Measurements from ENCODE around the gene GRIN1.

GRIN1 gene

DNA sequence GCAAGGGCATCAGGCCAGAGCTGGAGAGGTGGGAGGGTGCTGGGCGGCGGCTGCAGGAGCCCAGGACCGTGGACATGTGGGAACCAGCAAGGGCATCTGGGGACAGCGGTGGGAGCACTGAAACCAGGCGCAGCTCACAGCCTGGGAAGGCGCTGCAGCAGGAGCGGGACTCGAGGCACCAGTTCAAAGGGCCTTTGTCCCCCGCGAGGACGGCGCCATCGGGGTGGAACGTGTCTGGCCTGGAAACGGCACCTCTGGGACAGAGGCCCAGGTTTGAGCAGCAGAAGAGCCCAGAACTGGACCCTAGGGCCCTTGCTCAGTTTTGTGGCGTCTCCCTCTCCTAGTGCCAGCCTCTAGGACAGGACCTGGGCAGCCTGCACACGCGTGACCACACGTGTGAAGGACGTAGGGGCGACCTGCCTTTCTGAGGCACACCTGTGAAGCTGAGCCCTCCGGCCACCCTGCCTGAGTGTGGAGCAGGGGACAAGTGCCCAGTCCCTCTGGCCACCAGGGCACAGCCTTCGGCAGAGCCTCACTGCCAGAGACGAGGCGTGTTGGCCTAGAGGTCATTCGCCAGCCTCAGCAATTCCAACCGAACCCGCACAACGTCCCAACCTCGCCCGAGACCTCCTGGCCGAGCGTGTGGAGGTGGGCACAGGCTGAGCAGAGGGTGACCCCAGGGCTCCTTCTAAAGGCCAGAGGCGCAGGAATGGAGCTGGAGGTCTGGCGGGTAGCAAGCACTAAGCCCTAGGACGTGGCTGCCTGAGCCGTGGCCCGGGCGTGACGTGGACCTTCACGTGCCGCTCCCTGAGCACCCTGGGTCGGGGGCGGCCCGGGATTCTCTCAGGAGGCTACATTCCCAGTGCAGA is 35.1 kb downstream of the GRIN1 start:
- in situ Hi-C loops (cut with MboI; ENCODE audit: low sequenced_read_pairs), result no loop called here

DNA sequence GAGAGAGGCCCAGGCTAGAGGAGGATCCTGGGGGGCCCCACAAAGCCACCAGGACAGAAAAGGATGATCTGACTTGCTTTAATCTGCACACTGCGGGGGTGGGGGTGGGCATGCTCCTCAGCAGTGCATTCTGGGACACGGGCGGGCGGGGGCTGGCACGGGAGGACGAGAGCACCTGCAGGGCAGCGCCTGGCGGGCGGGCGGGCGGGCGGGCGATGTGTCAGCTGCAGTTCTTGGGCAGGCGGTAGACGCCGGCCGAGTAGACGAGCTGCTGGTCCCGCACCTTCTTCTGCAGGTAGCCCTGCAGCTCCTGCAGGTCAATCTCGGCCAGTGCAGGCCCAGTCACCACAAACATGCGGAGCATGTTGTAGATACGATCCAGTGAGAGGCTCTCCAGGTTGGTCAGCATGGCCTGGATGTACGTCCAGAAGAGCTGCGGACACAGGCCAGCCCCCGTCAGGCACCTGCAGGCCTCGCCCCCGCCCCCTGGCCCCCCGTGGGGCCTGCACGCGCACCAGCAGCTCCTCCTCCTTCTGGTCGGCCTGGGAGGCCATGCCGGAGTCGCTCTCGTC is 35.9 kb downstream of the GRIN1 start:
- in situ Hi-C loops (cut with MboI; ENCODE audit: low sequenced_read_pairs), result no loop called here

DNA sequence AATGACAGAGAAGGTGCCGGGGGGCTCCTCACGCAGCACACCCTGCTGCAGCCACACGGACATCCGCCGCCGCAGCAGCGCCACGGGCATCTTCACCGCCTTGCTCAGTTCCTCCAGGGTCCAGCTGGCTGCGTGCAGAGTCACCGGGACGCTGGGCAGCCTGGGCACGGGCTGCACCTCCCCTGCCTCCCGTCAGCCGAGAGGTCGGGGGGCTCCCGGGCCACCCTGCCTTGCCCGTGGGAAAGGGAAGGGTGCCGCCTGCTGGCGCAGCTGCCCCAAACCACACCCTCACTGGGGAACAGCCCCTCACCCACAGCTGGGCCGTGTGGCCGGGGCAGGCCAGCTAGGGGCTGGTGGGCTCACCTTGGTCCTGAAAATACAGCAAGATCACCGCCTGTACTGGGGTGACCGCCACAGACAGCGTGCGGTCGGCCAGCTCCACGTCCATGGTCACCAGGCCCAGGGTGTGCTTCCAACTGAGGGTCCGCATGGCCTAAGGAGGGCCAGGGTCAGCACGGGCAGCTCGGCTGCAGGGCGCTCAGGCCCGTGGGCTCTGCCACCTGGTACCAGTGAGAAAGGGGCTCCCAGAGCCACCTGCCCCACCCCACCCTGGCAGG is 36.5 kb downstream of the GRIN1 start:
- in situ Hi-C loops (cut with MboI; ENCODE audit: low sequenced_read_pairs), result no loop called here

DNA sequence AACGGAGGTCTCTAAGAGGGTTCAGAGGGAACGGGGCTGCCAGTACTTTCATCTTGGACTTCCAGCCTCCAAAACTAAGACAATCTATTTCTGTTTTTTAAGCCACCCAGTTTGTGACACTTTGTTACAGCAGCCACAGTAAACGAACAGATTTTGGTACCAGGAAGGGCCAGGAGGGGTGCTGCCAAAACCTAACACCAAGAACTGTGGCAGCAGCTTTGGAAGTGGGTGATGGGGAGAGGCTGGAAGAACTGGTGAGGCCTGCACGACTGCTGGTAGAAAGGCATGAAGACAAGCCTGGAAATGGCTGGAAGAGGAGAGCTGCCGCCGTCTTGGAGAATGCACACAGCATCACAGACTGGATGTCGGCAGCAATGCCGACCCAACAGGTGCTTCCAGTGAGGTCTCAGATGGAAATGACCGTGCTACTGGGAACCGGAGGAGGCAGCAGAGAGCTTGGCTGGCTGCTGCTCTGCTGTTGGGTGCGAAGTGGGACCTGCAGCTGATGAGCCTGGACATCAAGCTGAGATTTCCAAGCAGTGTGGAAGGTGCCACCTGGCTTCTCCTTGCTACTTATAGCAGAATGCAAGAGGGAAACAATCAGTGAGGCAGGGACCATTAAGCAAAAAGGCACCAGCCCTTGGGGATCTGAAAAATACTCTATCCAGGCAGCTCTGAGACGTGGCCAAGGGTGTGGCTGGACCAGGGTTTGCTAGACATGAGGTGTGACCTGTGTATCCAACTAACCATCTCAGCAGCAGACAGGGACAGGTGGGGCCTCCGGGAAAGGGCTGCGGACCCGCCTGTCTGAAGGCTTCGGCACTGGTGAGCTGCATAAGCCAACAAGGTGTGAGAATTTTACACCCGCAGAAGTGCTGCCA is 37.6 kb downstream of the GRIN1 start:
- in situ Hi-C loops (cut with MboI; ENCODE audit: low sequenced_read_pairs), result no loop called here

DNA sequence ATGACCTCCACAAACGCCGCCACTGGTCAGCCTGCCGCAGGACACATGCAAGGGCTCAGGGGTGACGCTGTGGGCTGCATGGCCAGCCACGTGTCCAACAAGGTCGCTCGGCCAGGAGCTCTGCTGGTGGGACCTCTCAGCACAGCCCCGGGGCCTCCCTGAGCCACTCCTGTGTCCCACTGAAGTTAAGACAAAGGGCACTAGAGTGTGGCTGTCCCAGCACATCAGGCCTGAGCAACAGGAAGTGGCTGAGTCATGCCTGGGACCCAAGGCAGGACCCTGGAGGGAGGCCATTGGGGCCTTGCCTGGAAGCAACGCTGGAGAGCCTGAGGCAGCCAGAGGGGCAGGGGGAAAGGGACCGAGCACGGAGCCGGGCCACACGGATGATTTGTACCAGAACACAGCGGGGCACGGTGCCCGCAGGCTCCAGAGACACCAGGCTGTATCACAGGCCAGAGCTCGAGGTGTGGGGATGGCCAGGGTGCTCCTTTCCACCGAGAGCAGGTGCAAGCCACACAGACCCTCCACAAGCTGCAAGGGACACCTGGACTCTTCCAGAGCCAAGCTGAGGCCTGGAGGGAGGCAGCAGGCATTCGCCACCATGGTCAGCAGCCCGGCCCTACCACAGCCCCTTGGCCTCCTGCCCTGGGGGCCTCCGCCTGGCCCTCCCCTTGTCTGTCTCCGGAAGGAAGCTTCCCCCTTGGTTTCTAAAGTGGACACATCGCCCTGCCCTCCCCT is 39.4 kb downstream of the GRIN1 start:
- in situ Hi-C loops (cut with MboI; ENCODE audit: low sequenced_read_pairs), result no loop called here

DNA sequence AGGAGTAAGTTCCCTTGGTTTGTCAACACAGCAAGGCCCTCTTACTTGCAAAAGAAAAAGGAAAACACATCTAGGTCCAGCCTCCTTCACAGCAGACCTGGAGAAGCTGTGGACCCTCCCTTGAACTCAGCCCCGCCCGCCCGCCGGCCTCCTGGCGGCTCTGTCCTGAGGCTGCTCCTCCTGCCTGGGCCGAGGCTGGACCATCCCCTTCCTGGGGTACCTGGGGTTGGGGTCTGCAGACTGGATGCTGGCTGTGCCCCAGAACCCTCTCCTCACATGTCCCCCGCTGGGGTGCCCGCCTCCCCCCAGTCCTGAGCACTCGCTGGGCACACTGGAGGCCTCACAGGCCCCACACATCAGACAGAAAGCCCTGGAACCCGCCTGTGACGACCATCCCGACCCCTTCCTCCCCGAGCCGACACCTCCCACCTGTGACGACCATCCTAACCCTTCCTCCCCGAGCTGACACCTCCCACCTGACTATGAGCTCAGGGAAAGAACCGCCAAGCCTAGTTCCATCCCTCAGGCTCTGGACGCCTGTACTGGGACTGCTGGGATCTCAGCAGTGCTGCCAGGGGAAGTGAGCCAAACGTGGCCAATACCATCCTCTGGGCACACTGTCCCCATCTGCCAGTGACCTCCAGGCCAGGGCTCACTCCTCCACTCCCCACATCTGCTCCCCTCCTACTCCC is 40.1 kb downstream of the GRIN1 start:
- in situ Hi-C loops (cut with MboI; ENCODE audit: low sequenced_read_pairs), result no loop called here

DNA sequence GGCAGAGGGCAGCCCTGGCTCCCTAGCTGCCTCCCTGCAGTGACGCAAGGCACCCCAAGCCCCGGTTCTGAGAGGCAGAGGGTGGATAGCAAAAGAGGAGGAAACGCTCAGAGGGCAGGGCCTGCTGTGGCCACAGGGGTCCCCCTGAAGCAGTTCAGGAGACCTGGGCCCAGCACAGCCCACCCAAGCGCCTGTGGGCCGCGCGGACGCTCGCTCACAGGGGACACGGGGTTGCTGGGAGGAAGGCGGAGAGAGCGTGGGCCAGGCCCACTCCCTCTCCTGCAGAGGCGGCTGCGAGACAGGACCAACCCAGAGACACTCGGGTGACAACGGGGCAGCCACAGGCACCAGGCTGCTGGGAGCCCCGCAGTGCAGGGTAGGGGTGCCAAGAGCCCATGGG is 40.8 kb downstream of the GRIN1 start:
- in situ Hi-C loops (cut with MboI; ENCODE audit: low sequenced_read_pairs), result no loop called here

DNA sequence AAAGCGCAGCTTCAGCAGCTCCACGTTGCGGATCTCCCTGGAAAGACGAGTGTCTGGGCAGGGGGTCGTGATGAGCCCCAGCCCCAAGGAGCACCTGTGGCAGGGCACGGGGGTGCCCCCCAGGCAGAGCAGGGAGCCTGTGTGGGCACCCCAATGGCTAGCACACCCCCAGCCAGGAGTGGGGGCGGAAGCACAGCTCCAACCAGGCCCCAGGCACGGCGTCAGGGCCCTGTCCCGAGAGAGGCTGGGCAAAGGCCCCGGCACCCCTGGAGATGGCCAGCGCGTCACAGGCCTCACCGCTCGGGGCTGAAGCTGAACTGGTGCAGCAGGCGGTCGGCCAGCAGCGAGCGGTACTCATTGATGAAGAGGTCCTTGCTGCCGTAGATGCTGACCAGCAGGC is 41.5 kb downstream of the GRIN1 start:
- in situ Hi-C loops (cut with MboI; ENCODE audit: low sequenced_read_pairs), result no loop called here

DNA sequence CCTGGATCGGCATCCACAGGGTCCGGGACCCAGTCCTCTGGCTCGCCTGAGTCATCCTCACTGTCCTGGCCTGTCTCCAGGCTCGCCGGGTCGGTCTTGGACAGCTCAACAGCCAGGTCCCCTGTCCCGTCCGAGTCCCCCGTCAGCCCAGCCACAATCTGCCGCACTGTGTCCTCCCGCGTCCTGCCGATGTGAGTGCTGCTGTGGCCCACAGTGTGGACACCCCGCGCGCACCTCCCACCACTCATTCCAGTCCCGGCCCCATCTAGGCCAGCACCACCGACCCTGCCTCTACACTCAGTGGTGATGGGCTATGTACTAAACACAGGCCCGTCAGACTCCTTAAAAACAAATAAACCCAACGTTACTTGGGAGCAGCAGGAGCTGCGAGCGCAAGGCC is 42.7 kb downstream of the GRIN1 start:
- in situ Hi-C loops (cut with MboI; ENCODE audit: low sequenced_read_pairs), result no loop called here

DNA sequence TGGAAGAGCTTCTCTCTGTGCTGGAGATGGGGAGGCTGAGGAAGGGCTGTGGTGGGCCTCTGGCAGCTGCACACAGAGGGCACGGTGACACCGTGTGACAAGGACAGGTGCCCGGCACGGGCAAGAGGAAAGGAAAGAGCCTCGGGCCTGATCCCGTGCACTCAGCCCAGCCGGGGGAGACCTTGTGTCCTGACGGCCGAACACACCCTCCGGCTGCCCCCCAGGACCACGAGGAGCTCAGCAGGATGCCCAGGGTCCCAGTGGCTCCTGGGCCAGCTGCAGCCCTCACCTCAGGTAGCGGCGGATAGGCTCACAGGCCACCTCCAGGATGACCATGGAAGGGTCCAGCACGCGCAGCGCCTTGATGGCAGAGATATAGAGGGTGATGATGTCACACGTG is 43.9 kb downstream of the GRIN1 start:
- in situ Hi-C loops (cut with MboI; ENCODE audit: low sequenced_read_pairs), result no loop called here

DNA sequence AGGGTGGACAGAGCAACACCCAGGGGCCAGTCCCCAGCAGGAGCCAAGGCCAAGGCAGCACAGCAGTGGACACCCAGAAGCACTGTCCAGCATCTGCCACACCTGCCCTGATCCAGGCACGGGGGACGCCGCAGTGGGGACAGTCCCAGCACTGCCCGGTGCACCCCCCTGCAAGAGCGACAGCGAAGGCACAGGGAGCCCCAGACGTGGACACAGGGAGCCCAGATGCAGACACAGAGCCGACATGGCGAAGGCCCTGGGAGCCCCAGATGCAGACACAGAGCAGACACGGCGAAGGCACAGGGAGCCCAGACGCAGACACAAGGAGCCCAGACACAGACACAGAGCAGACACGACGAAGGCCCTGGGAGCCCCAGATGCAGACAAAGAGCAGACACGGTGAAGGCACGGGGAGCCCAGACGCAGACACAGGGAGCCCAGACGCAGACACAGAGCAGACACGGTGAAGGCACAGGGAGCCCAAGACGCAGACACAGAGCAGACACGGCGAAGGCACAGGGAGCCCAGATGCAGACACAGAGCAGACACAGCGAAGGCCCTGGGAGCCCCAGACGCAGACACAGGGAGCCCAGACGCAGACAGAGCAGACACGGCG is 45.1 kb downstream of the GRIN1 start:
- in situ Hi-C loops (cut with MboI; ENCODE audit: low sequenced_read_pairs), result no loop called here

DNA sequence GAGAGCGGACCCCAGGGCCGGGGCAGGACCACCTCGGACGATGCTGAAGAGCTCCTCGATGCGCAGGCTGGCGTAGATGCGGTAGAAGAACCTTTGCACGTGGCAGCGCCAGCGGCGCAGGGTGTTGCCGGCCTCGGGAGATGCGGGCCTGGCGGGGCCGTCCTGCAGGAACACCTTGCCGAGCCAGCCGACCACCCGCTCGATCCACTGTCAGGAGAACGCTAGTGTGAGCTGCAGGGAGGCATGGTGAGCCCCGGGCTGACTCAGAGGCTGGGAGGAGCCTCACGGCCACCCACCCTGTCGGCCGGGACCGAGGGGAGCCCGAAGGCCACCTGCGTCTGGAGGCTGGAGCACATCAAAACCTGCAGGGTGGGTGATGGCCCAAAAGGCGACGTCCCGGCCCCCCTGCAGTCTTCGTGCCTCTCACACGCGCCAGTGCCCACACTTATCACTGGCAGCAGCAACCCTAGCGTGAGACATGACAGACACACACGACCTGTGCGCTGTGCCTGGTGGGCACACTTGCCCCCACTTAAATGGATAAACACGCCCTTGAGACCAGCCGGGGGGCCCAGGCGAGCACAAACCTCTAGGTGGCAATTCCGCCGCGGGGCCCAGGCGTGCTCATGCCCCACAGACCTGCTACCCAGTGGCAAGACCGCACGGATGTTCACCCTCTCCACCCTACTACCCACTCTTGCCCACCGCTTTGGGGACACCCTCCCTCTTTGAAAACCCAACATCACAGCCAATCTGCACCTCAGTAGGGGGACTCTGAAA is 46.1 kb downstream of the GRIN1 start:
- in situ Hi-C loops (cut with MboI; ENCODE audit: low sequenced_read_pairs), result no loop called here

DNA sequence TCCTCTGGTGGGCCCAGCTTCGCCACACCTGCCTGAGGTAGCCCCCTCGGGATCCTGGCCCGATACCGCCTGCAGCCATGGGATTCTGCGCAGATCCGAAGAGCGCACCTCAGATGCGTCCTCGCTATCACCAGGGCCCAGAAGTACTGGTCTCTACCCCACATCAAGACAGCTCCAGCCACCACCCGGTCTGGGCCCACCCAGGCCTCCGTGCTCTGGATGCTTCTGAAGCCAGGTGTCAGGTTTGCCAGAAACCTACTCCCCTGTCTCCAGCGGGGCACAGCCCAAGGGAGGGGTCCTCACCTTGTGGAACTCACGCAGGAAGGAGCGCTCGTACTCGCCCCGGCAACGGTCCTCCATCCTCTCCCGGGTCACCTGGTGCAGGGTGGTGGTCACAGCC is 47.0 kb downstream of the GRIN1 start:
- in situ Hi-C loops (cut with MboI; ENCODE audit: low sequenced_read_pairs), result no loop called here

DNA sequence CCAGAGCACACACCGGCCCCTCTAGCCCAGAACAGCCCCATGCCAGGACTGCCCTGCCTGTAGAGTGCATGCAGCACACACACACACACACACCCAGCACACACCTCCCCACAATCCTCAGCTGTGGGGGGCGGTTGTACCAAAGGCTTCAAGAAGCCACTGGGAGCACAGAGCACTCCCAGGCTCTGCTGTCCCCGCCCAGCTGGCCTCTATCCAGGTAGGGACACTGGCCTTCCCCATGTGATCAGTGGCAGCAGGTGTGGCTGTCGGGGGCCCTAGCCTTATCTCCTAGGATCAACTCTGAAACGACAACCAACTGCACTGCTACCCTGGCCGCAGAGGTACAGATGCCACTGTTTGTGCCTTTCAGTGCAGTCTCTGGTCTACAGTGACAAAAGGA is 47.4 kb downstream of the GRIN1 start:
- in situ Hi-C loops (cut with MboI; ENCODE audit: low sequenced_read_pairs), result no loop called here

DNA sequence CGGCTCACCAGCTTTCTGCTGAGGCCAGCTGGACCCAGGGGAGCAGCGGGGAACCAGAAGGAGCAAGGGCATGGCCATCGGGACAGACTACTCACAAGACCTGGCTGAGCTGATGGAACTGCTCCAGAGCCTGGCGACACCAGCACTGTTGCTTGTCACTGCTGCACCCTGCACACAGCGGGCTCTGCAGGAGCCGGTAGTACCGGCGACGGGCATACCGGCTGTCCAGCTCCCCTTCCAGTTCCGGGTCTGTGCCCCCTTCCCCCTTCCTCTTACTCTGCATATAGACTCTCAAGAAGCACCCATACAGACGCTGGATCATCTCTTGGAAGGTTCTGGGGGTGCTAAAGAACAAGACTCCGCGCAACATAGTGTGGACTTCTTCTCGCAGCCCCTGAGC is 48.4 kb downstream of the GRIN1 start:
- in situ Hi-C loops (cut with MboI; ENCODE audit: low sequenced_read_pairs), result no loop called here

DNA sequence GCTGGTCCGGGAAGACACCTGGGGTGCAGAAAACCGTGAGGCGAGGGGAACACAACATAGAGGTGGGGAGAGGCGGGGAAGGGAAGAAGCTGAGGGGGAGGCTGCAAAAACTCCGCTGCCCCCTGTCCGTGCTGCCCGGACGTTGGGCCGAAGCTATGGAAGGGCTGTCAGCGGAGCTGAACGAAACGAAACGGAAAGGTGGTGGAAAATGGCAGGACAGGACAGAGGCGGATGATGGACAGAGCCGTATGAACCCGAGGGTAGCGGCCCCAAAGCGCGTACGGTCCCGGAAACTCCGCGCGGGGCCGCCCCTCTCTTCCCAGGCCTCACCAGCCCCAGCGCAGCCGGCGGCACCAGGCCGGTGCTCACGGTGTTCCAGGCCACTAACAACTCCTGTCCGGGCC is 49.1 kb downstream of the GRIN1 start:
- in situ Hi-C loops (cut with MboI; ENCODE audit: low sequenced_read_pairs), result no loop called here

DNA sequence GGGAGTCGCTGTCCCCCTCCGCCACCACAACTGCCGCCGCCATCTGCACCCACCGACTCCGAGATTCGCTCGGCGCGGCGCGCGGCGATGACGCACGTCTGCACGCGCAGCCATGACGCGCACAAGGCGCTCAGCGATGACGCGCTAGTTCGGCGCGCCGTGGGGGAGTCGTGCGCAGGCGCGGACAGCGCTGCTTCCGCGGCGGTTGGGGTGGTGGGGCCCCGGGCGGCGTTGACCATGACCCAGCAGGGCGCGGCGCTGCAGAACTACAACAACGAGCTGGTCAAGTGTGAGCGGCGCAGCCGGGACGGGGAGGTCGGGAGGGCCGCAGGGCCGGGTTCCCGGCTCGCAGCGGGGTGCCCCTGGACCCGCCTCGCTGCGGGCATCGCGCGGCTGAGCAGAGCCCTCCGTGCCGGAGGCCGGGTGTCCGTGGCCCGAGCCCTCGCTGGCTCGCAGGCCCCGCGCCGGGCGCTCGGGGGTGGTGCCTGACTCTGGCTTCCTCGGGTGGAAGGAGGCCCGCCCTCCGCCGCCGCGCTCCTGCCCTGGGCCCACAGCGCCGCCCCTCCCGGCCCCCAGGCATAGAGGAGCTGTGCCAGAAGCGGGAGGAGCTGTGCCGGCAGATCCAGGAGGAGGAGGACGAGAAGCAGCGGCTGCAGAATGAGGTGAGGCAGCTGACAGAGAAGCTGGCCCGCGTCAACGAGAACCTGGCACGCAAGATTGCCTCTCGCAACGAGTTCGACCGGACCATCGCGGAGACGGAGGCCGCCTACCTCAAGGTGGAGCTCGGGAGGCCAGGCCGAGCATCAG is 49.7 kb downstream of the GRIN1 start, which contains the start of the genes ANAPC2 and SSNA1:
Gene ANAPC2, minus strand, starts transcription at position 71 of the 807 bp plus-strand sequence. Its CDS starts 28 bp downstream, at position 43.
Gene SSNA1, plus strand, starts transcription at position 187 of the 807 bp plus-strand sequence. Its CDS starts 51 bp downstream, at position 238.
- in situ Hi-C loops (cut with MboI; ENCODE audit: low sequenced_read_pairs), result no loop called here
